HEK293 (cell line): ENCODE measurements around the gene KRT76.

ENCODE experiments used
- OSR2 ChIP-seq: fragments of 450-650 bp; formaldehyde crosslinking; IDR thresholded peaks from 2 replicates; pipeline ENCODE4 v1.5.1; 2016; ENCODE audit warnings: missing biosample characterization, missing genetic modification characterization
- ZEB2 ChIP-seq: fragments of 450-650 bp; formaldehyde crosslinking; IDR thresholded peaks from 2 replicates; pipeline ENCODE4 v1.5.1; 2016; ENCODE audit warnings: missing biosample characterization, missing genetic modification characterization
- ZNF202 ChIP-seq: fragments of 450-650 bp; formaldehyde crosslinking; IDR thresholded peaks from 2 replicates; pipeline ENCODE4 v1.5.1; 2016; ENCODE audit warnings: missing biosample characterization, missing genetic modification characterization, borderline replicate concordance
- ZNF366 ChIP-seq: fragments of 450-650 bp; formaldehyde crosslinking; conservative IDR thresholded peaks from 2 replicates; pipeline ENCODE4 v1.5.1; 2016; ENCODE audit warnings: missing biosample characterization, missing genetic modification characterization
- ZNF530 ChIP-seq: fragments of 450-650 bp; formaldehyde crosslinking; IDR thresholded peaks from 2 replicates; pipeline ENCODE4 v1.5.1; 2016; ENCODE audit warnings: low read depth, missing biosample characterization, missing genetic modification characterization
- ZNF560 ChIP-seq: fragments of 450-650 bp; formaldehyde crosslinking; IDR thresholded peaks from 2 replicates; pipeline ENCODE4 v1.5.1; 2017; ENCODE audit warnings: missing biosample characterization, missing genetic modification characterization, borderline replicate concordance
- ZNF621 ChIP-seq: fragments of 450-650 bp; formaldehyde crosslinking; IDR thresholded peaks from 2 replicates; pipeline ENCODE4 v1.5.1; 2017; ENCODE audit warnings: missing biosample characterization, missing genetic modification characterization
- ZNF626 ChIP-seq: fragments of 450-650 bp; sonication (Bioruptor Pico); formaldehyde crosslinking; IDR thresholded peaks from 2 replicates; pipeline ENCODE4 v1.5.1; 2018; ENCODE audit warnings: missing biosample characterization, missing genetic modification characterization, inconsistent platforms
- ZNF629 ChIP-seq: fragments of 450-650 bp; formaldehyde crosslinking; IDR thresholded peaks from 2 replicates; pipeline ENCODE4 v1.5.1; 2017; ENCODE audit warnings: missing biosample characterization, missing genetic modification characterization
- ZNF776 ChIP-seq: fragments of 450-650 bp; formaldehyde crosslinking; IDR thresholded peaks from 2 replicates; pipeline ENCODE4 v1.5.0; 2017; ENCODE audit warnings: missing biosample characterization, missing genetic modification characterization, borderline replicate concordance
- ZNF777 ChIP-seq: fragments of 450-650 bp; formaldehyde crosslinking; IDR thresholded peaks from 2 replicates; pipeline ENCODE4 v1.5.1; 2017; ENCODE audit warnings: missing biosample characterization, missing genetic modification characterization, borderline replicate concordance
- ZNF837 ChIP-seq: fragments of 450-650 bp; formaldehyde crosslinking; IDR thresholded peaks from 2 replicates; pipeline ENCODE4 v1.5.1; 2016; ENCODE audit warnings: missing biosample characterization, missing genetic modification characterization
- TF ChIP-seq, protein P1 (sequence below): fragments of 450-650 bp; formaldehyde crosslinking; conservative IDR thresholded peaks from 2 replicates; pipeline ENCODE4 v1.5.1; 2016; ENCODE audit warnings: low read depth, missing biosample characterization, missing genetic modification characterization
- TF ChIP-seq, protein P2 (sequence below): fragments of 450-650 bp; formaldehyde crosslinking; IDR thresholded peaks from 2 replicates; pipeline ENCODE4 v1.5.1; 2016; ENCODE audit warnings: missing biosample characterization, missing genetic modification characterization
- TF ChIP-seq, protein P3 (sequence below): fragments of 450-650 bp; formaldehyde crosslinking; IDR thresholded peaks from 2 replicates; pipeline ENCODE4 v1.5.1; 2017; ENCODE audit warnings: missing biosample characterization, missing genetic modification characterization
- TF ChIP-seq, protein P4 (sequence below): fragments of 450-650 bp; formaldehyde crosslinking; IDR thresholded peaks from 2 replicates; pipeline ENCODE4 v1.5.1; 2016; ENCODE audit warnings: missing biosample characterization, missing genetic modification characterization, borderline replicate concordance

The KRT76 gene

DNA sequence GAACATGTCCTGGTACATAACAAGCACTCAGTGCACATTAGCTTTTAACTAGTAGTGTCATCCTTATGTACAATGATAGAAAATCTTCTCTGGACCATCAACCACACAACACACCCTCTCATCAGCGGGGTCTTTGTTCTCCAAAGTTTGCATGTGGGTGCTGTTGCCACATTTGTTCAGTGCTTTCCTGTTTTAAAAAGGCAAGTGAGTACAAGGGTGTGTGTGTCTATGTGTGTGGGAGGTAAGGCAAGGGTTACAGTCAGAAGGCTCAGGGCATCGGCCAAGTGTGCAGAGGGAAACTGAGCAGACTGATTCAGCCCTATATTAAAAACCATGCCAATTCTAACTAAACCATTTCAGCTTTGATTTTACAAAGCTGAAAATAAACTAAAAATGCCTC, 17.9 kb downstream of the KRT76 start (continued):
- TF ChIP-seq, protein P1, sequence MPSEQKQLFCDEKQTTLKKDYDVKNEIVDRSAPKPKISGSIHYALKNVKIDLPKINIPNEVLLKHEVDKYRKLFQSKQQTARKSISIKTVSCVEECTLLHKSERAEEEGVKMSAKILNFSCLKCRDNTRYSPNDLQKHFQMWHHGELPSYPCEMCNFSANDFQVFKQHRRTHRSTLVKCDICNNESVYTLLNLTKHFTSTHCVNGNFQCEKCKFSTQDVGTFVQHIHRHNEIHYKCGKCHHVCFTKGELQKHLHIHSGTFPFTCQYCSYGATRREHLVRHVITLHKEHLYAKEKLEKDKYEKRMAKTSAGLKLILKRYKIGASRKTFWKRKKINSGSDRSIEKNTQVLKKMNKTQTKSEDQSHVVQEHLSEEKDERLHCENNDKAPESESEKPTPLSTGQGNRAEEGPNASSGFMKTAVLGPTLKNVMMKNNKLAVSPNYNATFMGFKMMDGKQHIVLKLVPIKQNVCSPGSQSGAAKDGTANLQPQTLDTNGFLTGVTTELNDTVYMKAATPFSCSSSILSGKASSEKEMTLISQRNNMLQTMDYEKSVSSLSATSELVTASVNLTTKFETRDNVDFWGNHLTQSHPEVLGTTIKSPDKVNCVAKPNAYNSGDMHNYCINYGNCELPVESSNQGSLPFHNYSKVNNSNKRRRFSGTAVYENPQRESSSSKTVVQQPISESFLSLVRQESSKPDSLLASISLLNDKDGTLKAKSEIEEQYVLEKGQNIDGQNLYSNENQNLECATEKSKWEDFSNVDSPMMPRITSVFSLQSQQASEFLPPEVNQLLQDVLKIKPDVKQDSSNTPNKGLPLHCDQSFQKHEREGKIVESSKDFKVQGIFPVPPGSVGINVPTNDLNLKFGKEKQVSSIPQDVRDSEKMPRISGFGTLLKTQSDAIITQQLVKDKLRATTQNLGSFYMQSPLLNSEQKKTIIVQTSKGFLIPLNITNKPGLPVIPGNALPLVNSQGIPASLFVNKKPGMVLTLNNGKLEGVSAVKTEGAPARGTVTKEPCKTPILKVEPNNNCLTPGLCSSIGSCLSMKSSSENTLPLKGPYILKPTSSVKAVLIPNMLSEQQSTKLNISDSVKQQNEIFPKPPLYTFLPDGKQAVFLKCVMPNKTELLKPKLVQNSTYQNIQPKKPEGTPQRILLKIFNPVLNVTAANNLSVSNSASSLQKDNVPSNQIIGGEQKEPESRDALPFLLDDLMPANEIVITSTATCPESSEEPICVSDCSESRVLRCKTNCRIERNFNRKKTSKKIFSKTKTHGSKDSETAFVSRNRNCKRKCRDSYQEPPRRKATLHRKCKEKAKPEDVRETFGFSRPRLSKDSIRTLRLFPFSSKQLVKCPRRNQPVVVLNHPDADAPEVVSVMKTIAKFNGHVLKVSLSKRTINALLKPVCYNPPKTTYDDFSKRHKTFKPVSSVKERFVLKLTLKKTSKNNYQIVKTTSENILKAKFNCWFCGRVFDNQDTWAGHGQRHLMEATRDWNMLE, result no peak
- TF ChIP-seq ZNF530 (tag by site-specific recombination), result no peak
- no peak for TF ChIP-seq ZEB2 (tag by site-specific recombination)
- no peak for TF ChIP-seq OSR2 (tag by site-specific recombination)
- no peak for TF ChIP-seq ZNF629 (tag by site-specific recombination)
- no peak for TF ChIP-seq ZNF621 (tag by site-specific recombination)
- TF ChIP-seq, protein P2, sequence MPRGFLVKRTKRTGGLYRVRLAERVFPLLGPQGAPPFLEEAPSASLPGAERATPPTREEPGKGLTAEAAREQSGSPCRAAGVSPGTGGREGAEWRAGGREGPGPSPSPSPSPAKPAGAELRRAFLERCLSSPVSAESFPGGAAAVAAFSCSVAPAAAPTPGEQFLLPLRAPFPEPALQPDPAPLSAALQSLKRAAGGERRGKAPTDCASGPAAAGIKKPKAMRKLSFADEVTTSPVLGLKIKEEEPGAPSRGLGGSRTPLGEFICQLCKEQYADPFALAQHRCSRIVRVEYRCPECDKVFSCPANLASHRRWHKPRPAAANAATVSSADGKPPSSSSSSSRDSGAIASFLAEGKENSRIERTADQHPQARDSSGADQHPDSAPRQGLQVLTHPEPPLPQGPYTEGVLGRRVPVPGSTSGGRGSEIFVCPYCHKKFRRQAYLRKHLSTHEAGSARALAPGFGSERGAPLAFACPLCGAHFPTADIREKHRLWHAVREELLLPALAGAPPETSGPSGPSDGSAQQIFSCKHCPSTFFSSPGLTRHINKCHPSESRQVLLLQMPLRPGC (tag by site-specific recombination), result no peak
- no peak for TF ChIP-seq ZNF777 (tag by site-specific recombination)
- TF ChIP-seq, protein P3, sequence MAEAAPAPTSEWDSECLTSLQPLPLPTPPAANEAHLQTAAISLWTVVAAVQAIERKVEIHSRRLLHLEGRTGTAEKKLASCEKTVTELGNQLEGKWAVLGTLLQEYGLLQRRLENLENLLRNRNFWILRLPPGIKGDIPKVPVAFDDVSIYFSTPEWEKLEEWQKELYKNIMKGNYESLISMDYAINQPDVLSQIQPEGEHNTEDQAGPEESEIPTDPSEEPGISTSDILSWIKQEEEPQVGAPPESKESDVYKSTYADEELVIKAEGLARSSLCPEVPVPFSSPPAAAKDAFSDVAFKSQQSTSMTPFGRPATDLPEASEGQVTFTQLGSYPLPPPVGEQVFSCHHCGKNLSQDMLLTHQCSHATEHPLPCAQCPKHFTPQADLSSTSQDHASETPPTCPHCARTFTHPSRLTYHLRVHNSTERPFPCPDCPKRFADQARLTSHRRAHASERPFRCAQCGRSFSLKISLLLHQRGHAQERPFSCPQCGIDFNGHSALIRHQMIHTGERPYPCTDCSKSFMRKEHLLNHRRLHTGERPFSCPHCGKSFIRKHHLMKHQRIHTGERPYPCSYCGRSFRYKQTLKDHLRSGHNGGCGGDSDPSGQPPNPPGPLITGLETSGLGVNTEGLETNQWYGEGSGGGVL (tag by site-specific recombination), result no peak
- TF ChIP-seq ZNF776, result no peak
- TF ChIP-seq ZNF366 (tag by site-specific recombination), result no peak
- no peak for TF ChIP-seq ZNF626 (tag by site-specific recombination)
- TF ChIP-seq ZNF837 (tag by site-specific recombination), result no peak
- TF ChIP-seq ZNF202, result no peak
- TF ChIP-seq, protein P4, sequence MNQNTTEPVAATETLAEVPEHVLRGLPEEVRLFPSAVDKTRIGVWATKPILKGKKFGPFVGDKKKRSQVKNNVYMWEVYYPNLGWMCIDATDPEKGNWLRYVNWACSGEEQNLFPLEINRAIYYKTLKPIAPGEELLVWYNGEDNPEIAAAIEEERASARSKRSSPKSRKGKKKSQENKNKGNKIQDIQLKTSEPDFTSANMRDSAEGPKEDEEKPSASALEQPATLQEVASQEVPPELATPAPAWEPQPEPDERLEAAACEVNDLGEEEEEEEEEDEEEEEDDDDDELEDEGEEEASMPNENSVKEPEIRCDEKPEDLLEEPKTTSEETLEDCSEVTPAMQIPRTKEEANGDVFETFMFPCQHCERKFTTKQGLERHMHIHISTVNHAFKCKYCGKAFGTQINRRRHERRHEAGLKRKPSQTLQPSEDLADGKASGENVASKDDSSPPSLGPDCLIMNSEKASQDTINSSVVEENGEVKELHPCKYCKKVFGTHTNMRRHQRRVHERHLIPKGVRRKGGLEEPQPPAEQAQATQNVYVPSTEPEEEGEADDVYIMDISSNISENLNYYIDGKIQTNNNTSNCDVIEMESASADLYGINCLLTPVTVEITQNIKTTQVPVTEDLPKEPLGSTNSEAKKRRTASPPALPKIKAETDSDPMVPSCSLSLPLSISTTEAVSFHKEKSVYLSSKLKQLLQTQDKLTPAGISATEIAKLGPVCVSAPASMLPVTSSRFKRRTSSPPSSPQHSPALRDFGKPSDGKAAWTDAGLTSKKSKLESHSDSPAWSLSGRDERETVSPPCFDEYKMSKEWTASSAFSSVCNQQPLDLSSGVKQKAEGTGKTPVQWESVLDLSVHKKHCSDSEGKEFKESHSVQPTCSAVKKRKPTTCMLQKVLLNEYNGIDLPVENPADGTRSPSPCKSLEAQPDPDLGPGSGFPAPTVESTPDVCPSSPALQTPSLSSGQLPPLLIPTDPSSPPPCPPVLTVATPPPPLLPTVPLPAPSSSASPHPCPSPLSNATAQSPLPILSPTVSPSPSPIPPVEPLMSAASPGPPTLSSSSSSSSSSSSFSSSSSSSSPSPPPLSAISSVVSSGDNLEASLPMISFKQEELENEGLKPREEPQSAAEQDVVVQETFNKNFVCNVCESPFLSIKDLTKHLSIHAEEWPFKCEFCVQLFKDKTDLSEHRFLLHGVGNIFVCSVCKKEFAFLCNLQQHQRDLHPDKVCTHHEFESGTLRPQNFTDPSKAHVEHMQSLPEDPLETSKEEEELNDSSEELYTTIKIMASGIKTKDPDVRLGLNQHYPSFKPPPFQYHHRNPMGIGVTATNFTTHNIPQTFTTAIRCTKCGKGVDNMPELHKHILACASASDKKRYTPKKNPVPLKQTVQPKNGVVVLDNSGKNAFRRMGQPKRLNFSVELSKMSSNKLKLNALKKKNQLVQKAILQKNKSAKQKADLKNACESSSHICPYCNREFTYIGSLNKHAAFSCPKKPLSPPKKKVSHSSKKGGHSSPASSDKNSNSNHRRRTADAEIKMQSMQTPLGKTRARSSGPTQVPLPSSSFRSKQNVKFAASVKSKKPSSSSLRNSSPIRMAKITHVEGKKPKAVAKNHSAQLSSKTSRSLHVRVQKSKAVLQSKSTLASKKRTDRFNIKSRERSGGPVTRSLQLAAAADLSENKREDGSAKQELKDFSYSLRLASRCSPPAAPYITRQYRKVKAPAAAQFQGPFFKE (tag by site-specific recombination), result no peak
- TF ChIP-seq ZNF560, result no peak
